ENCODE results near the gene DNAAF1.

The DNAAF1 gene

GRCh38 chr16:84136331-84137125, 8.6 kb upstream of the DNAAF1 start:
- TF ChIP-seq, protein P1, sequence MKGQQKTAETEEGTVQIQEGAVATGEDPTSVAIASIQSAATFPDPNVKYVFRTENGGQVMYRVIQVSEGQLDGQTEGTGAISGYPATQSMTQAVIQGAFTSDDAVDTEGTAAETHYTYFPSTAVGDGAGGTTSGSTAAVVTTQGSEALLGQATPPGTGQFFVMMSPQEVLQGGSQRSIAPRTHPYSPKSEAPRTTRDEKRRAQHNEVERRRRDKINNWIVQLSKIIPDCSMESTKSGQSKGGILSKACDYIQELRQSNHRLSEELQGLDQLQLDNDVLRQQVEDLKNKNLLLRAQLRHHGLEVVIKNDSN (IDR thresholded peaks at IDR 0.05), result no peak
- TF ChIP-seq NFIC (IDR thresholded peaks at IDR 0.05) (no peak), FOXM1 (IDR thresholded peaks at IDR 0.05; ENCODE audit: borderline replicate concordance, low read depth) (no peak), REST (IDR thresholded peaks at IDR 0.05; ENCODE audit: low read depth) (no peak), TEAD4 (IDR thresholded peaks at IDR 0.05) (no peak), RAD21 (IDR thresholded peaks at IDR 0.05; ENCODE audit: low read depth) (no peak), EGR1 (IDR thresholded peaks at IDR 0.05) (no peak), TCF12 (IDR thresholded peaks at IDR 0.05; ENCODE audit: low read depth) (no peak), CEBPB (IDR thresholded peaks at IDR 0.05) (no peak), CREB1 (IDR thresholded peaks at IDR 0.05; ENCODE audit: low read depth) (no peak), YY1 (IDR thresholded peaks at IDR 0.05; ENCODE audit: low read depth) (no peak), TAF1 (IDR thresholded peaks at IDR 0.05; ENCODE audit: low read depth) (no peak), ZBTB7A (IDR thresholded peaks at IDR 0.05; ENCODE audit: low read depth) (no peak), EP300 (IDR thresholded peaks at IDR 0.05; ENCODE audit: borderline replicate concordance) (no peak)
- TF ChIP-seq, protein P2, sequence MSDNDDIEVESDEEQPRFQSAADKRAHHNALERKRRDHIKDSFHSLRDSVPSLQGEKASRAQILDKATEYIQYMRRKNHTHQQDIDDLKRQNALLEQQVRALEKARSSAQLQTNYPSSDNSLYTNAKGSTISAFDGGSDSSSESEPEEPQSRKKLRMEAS (IDR thresholded peaks at IDR 0.05), result no peak

DNA sequence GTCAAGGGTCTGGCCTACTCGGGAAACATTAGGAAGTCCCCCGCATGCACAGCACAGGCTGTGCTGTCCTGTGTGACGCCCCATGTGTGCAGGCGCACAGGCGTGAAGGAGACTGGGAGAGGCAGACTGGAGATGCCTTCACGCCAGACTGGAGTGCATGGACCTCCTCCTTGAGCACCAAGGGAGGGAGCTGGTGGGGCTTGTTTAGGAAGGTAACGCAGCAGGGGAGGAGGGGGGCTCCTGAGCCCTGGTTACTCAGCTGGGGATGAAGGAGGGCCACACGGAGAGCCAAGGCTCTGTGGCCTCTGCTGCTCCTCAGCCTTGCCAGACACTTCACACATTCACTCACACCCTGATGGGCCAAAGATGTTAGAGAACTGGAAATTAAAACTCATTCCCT, 7.8 kb upstream of the DNAAF1 start:
- TF ChIP-seq RAD21 (IDR thresholded peaks at IDR 0.05; ENCODE audit: low read depth), result no peak
- TF ChIP-seq, protein P2 (IDR thresholded peaks at IDR 0.05), result peak; percentile 44; the same call in 1 of the 2 replicates

- no peak for TF ChIP-seq YY1 (IDR thresholded peaks at IDR 0.05; ENCODE audit: low read depth)
- TF ChIP-seq REST (IDR thresholded peaks at IDR 0.05; ENCODE audit: low read depth), result no peak
- TF ChIP-seq CREB1 (IDR thresholded peaks at IDR 0.05; ENCODE audit: low read depth), result no peak
Measured at GRCh38 chr16:84137769-84138357, 7.2 kb upstream of the DNAAF1 start.

DNA sequence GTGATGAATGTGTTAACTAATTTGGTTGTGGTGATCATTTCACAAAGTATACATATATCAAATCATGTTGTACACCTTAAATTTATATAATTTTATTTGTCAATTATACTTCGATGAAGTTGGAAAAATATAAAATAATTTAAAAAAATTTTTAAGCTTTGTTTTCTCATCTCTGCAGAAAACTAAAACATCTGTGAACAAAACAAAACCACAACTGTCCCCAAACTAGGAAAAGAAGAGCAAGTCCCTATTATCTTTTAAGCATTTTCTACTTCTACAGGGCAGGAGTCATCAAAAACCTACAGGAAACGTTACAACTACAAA, 6.6 kb upstream of the DNAAF1 start:
- TF ChIP-seq EP300 (IDR thresholded peaks at IDR 0.05; ENCODE audit: borderline replicate concordance) (no peak), ZBTB7A (IDR thresholded peaks at IDR 0.05; ENCODE audit: low read depth) (no peak), EGR1 (IDR thresholded peaks at IDR 0.05) (no peak), FOXM1 (IDR thresholded peaks at IDR 0.05; ENCODE audit: borderline replicate concordance, low read depth) (no peak), RAD21 (IDR thresholded peaks at IDR 0.05; ENCODE audit: low read depth) (no peak)

GRCh38 chr16:84138824-84139627, 6.1 kb upstream of the DNAAF1 start:
- no peak for TF ChIP-seq REST (IDR thresholded peaks at IDR 0.05; ENCODE audit: low read depth)
- no peak for TF ChIP-seq FOXM1 (IDR thresholded peaks at IDR 0.05; ENCODE audit: borderline replicate concordance, low read depth)
- no peak for TF ChIP-seq RAD21 (IDR thresholded peaks at IDR 0.05; ENCODE audit: low read depth)
- TF ChIP-seq ZBTB7A (IDR thresholded peaks at IDR 0.05; ENCODE audit: low read depth), result no peak
- TF ChIP-seq CREB1 (IDR thresholded peaks at IDR 0.05; ENCODE audit: low read depth), result no peak
- peak; percentile 14; the same call in 1 of the 2 replicates for TF ChIP-seq EP300 (IDR thresholded peaks at IDR 0.05; ENCODE audit: borderline replicate concordance)
- no peak for TF ChIP-seq TEAD4 (IDR thresholded peaks at IDR 0.05)
